NCI-H748 (cell line): ENCODE results near the gene BPIFB2.
A peak's percentile ranks its signal among the peaks of the same experiment; 100 is the strongest.
"Not testable (repeated sequence)": the region's sequence is repeated elsewhere in the genome, so short reads cannot be mapped to it uniquely, and the experiment has no call there.

ENCODE experiments used
- DNase-seq: peaks from one replicate; lab custom pipeline; 2025; ENCODE audit not compliant: unreplicated experiment; lab: John Stamatoyannopoulos, UW

BPIFB2 gene

GRCh38 chr20:33034901-33035492 is 27.5 kb downstream of the BPIFB2 start:
- DNase-seq = no peak

- DNase-seq = no peak
Measured at GRCh38 chr20:33037456-33037855, 30.0 kb downstream of the BPIFB2 start.

GRCh38 chr20:33038243-33038642 is 30.7 kb downstream of the BPIFB2 start:
- DNase-seq = no peak

- no peak for DNase-seq
Measured at GRCh38 chr20:33042430-33042829, 34.9 kb downstream of the BPIFB2 start.

DNA sequence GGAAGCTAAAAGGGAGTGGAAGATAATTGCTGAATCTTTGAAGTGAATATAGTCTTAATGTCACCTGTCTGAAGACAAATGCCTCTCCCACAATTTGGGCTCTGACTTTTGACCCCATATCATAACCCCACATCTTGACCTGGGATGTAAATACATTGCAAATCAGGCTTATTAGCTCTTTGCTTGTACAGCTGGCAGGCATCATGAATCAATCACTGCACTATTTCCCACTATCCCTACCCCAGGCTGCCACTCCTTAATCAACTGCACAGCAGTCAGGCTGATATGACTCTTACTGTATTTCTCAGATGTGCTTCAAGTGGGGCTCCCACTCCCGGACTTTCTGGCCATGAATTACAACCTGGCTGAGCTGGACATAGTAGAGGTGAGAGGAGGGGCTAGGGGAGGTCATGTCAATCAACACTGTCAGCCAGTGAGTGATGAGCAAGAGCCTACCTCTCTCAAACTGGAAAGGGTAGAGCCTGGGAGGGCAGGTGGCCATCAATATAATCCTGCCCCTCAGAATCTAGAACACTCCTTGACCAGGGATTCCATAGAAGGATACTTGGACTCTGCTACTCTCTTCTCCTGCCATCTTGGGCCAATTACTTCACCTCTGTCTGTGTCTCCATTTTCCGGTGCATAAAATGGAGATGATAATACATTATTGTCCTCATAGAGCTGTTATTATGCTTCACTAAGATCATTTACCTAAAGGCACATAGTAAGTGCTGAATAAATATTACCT is 35.7 kb downstream of the BPIFB2 start:
- no peak for DNase-seq

DNA sequence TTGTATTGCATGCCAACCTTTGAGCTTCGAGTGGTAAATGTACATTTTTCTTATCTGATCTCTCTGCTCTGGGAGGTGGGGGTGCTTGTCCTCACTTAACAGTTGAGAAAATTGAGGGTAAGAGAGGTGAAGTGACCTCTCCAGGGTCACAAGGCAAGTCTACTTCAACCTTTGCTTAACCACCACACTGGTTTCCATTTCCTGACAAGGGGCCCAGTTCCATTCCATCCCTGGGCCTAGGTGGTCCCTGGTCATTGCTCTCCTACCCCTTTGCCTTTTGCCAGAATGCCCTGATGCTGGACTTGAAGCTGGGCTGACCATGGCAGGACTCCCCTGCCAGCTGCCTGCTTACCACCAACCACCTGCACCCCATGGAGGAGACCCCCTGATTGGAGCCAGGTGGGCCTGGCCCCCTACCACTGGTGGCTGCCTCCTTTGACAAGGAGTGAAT is 36.3 kb downstream of the BPIFB2 start:
- DNase-seq = no peak

GRCh38 chr20:33045129-33045721 is 37.7 kb downstream of the BPIFB2 start:
- not testable (repeated sequence) for DNase-seq

GRCh38 chr20:33046412-33046811 is 38.9 kb downstream of the BPIFB2 start:
- DNase-seq = no peak

DNA sequence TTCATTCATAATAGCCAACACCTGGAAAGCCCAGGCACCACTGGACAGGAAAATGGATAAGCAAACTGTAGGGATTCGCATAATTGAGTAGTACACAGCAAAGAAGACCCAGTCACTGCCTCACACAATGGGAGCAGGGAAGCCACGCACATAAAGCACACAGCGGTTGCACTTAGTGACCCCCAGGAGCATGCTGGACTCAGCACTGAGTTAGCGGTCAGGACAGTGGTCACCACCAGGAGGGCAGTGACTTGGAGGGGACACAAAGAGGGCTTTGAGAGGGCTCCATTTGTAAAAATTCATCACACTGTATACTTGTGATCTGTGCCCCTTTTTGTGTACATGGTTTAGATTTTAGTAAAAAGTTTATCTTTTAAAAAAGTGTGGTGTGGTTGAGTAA is 43.8 kb downstream of the BPIFB2 start:
- no peak for DNase-seq

DNA sequence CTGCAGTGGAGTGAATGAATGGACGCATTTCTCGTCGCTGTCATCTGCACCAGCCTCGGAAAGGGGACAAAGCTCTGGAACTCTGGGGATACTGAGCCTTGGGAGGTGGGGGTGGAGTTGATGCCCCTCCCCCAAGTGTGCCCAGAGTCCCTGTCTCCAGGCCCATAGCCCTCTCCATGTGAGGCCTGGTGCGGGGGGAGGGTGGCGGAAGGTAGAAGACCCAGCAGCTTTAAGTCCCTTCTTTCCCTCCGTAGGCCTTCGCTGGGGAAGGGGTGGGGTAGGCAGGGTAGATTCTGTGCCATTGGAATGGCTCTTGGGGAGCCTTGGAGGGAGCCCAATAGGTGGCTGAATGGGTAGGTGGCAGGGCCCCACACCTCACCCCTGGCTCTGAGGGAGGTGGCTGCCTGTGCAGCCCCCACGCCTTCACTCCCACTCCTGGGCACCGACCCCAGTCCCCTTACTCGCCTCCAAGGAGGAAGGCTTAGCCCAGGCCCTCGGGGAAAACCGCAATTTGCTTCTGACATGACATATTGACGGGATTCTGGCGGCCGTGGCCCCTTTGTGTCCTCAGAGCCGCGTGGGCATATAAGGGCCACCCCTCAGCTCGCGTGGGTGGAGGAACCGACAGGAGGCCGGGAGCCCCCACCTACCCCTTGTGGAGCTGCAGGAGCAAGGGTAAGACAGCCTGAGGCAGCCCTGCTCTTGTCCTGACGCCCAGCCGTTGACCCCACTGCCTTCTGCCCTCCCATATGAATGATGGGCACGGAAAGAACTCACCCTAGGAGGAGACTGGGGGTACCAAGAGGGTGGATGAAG is 46.0 kb downstream of the BPIFB2 start, which contains the start of gene BPIFB3:
BPIFB3 (plus strand) TSS at position 613 of the 816 bp plus-strand sequence. CDS start 1,533 bp downstream, outside the sequence.
- DNase-seq = no peak

DNA sequence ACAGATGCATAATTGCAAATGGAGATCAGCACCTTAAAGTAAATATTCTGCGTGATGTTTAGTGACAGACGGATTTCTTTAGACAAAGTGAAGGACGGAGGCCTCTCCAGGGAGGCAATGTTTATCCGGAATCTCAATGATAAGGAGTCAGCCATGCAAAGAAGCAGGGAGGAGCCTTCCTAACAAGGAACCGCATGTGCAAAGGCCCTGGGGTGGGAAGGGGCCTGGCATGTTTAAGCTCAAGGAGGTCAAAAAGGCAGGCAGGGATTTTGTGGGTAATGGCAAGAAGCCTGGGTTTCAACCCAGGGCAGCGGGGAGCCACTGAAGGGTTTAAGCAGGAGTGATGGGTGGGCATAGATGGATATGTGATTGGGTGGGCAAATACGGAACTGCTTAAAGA is 46.9 kb downstream of the BPIFB2 start:
- DNase-seq = no peak

- DNase-seq = no peak
Measured at GRCh38 chr20:33054791-33055190, 47.3 kb downstream of the BPIFB2 start.

- no peak for DNase-seq
Measured at GRCh38 chr20:33059136-33059535, 51.6 kb downstream of the BPIFB2 start.

- DNase-seq = peak; percentile 15
Measured at GRCh38 chr20:33059741-33060390, 52.4 kb downstream of the BPIFB2 start.

DNA sequence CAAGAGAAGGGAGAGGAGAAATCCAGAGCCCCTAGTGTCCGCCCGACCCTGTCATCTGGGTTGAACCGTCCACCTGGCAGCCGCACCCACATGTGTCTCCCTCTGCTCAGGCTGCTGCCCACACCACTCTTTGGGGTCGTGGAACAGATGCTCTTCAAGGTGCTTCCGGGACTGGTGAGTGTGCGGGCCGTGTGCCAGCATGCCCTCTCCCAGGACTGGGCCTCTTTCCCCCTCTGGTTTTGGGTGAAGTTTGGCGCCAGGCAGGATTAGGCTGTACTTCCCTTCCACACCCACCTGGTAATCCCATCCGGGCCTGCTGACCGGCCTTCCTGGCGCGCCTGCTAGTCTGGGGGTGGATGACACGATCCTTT is 54.1 kb downstream of the BPIFB2 start:
- no peak for DNase-seq

GRCh38 chr20:33062105-33062824 is 54.8 kb downstream of the BPIFB2 start:
- no peak for DNase-seq

- no peak for DNase-seq
Measured at GRCh38 chr20:33062825-33063149, 55.3 kb downstream of the BPIFB2 start.

GRCh38 chr20:33063271-33063670 is 55.8 kb downstream of the BPIFB2 start:
- DNase-seq = no peak

- no peak for DNase-seq
Measured at GRCh38 chr20:33064572-33065287, 57.2 kb downstream of the BPIFB2 start.

- no peak for DNase-seq
Measured at GRCh38 chr20:33065785-33066184, 58.3 kb downstream of the BPIFB2 start.
